Right atrium auricular region (tissue), 2 donors: Measurements from ENCODE around the gene FIG4. TPM values are rescaled to one million over a fixed set of nuclear protein-coding genes. Genes with fewer than 3 reads are reported as not detected.

Experiments
- DNase-seq: peaks from one replicate; pipeline ENCODE4 v3.0.0-alpha.2; 2019; ENCODE audit warnings: low spot score
- H3K27ac ChIP-seq, 2 donors: fragments of 200-600 bp; sonication (generic); 1 replicate in 1 of 2; 2 replicates in 1 of 2; pipeline ENCODE4 v1.5.1; 2016 to 2019
- H3K27me3 ChIP-seq, 2 donors: fragments of 200-600 bp; sonication (generic); one replicate each; pipeline versions ENCODE4 v1.5.1 to v1.6.0; 2017 to 2019
- H3K36me3 ChIP-seq: fragments of 200-600 bp; sonication (generic); one replicate; pipeline ENCODE4 v1.5.1; 2016
- H3K4me1 ChIP-seq, 2 donors: fragments of 200-600 bp; sonication (generic); one replicate each; pipeline versions ENCODE4 v1.5.1 to v1.6.0; 2017 to 2019
- H3K4me3 ChIP-seq, 2 donors: fragments of 200-600 bp; sonication (generic); 1 replicate in 1 of 2; 2 replicates in 1 of 2; pipeline ENCODE4 v1.5.1; 2017 to 2019; ENCODE audit warnings: mild to moderate bottlenecking in 1 of 2, moderate library complexity in 1 of 2
- H3K9me3 ChIP-seq, 2 donors: fragments of 200-600 bp; sonication (generic); one replicate each; pipeline ENCODE4 v1.5.1; 2019
- total RNA-seq, 2 donors: library from RNA; depleted of rRNA; stranded (reverse); fragments of >200 nt; gene quantifications; one replicate each; pipeline ENCODE4 v1.1.0, GENCODE V29; 2016
- TF ChIP-seq, protein P1 (sequence below), 2 donors: fragments of 200-600 bp; sonication (generic); IDR thresholded peaks; one replicate each; pipeline ENCODE4 v1.5.1; 2019; ENCODE audit warnings: antibody characterized with exemption in 2 of 2

Gene FIG4
- total RNA-seq, 2 donors from 2014 or later = 6.2 to 9.6 TPM

DNA sequence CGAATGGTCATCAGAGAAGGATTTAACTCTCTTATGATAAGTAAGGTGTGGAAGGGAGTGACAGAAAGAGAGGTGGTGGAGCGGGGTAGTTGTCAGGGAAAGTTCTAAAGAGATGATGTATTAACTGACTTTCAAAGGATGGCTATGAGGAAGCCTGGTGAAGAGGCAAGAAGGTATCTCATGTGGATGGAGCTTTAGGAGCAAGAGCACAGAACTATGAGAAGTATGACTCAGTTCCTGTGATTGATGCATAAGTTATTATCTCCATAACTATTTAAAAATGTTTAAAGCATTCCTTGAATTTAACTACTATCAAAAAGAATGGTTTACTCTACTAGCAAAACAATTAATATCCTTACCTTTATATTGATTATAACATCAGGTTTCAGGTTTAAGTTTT is 28.9 kb upstream of the FIG4 start:
- no peak overlapping the region for H3K4me3 ChIP-seq
- no peak for DNase-seq
- no peak overlapping the region for H3K27ac ChIP-seq
- H3K4me1 ChIP-seq = no peaks in the 10 kb centered on the region
- no peaks in the 10 kb centered on the region for H3K9me3 ChIP-seq
- no peaks in the 10 kb centered on the region for H3K27me3 ChIP-seq
- no peaks in the 10 kb centered on the region for H3K36me3 ChIP-seq
- TF ChIP-seq, protein P1, sequence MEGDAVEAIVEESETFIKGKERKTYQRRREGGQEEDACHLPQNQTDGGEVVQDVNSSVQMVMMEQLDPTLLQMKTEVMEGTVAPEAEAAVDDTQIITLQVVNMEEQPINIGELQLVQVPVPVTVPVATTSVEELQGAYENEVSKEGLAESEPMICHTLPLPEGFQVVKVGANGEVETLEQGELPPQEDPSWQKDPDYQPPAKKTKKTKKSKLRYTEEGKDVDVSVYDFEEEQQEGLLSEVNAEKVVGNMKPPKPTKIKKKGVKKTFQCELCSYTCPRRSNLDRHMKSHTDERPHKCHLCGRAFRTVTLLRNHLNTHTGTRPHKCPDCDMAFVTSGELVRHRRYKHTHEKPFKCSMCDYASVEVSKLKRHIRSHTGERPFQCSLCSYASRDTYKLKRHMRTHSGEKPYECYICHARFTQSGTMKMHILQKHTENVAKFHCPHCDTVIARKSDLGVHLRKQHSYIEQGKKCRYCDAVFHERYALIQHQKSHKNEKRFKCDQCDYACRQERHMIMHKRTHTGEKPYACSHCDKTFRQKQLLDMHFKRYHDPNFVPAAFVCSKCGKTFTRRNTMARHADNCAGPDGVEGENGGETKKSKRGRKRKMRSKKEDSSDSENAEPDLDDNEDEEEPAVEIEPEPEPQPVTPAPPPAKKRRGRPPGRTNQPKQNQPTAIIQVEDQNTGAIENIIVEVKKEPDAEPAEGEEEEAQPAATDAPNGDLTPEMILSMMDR (IDR thresholded peaks at IDR 0.05) = no peak

DNA sequence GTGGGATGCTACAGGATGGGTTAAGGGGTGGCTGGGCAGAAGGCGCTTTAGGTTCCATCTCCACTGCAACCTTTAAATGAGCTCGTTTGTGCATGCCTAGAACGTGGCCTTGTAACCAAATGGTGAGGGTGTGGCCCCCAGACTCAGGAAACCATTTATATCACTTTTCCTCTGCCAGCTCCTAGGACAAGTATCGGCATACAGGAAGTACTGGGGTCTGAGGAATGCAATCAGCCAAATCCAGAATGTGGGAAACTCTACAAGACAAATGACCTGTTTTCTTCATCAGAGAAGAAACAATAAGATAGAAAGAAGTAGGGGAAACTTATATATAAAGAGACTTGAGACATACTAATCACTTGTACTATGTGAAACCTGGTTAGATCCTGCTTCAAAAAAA is 21.3 kb upstream of the FIG4 start:
- TF ChIP-seq, protein P1 (IDR thresholded peaks at IDR 0.05) = no peak

DNA sequence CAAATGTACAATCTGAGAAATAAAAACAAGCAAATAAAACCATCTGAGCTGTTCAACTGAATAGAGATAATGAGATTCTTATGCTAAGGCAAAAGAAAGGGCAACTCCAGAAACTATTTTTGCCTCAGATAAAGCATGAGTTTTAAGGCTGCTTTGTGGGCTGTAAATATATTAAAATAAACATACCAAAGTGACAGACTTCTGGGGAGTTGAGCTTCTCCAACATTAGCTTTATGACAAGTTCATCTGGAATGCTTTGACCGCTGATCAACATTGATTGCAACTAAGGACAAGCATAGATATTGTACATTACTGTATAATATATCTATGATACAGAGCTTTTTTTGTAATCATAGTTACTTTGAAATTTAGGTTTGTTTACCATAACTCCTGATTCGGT is 19.4 kb upstream of the FIG4 start:
- Histone ChIP-seq H3K9me3 (no peaks in the 10 kb centered on the region), H3K27ac (no peak overlapping the region), H3K27me3 (no peaks in the 10 kb centered on the region), H3K4me1 (no peaks in the 10 kb centered on the region), H3K4me3 (no peak overlapping the region), H3K36me3 (no peaks in the 10 kb centered on the region)
- TF ChIP-seq, protein P1 (IDR thresholded peaks at IDR 0.05) = no peak
- DNase-seq = no peak

More for the DNA sequence above, 21.3 kb upstream of the FIG4 start:
- no peak overlapping the region for H3K27ac ChIP-seq
- no peaks in the 10 kb centered on the region for H3K9me3 ChIP-seq
- no peaks in the 10 kb centered on the region for H3K36me3 ChIP-seq
- H3K4me3 ChIP-seq = no peak overlapping the region
- no peak for DNase-seq
- no peaks in the 10 kb centered on the region for H3K4me1 ChIP-seq
- H3K27me3 ChIP-seq = no peaks in the 10 kb centered on the region

DNA sequence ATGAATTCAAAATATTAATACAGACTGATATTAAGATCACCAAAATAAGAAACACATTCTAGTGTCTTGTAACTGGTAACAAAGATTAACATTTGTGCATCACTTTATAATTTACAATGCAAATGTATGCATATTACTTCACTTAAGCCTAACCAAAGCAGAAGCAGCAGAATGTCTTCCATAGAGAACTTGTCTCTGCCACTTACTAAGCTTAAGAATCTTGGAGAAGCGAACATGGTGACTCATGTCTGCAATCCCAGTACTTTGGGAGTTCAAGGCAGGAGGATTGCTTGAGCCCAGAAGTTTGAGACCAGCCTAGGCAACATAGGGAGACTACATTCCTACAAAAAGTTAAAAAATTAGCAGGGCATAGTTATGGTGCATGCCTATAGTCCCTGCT is 18.9 kb upstream of the FIG4 start:
- Histone ChIP-seq H3K27ac (no peak overlapping the region), H3K4me1 (no peaks in the 10 kb centered on the region), H3K9me3 (no peaks in the 10 kb centered on the region), H3K36me3 (no peaks in the 10 kb centered on the region), H3K27me3 (no peaks in the 10 kb centered on the region), H3K4me3 (no peak overlapping the region)
- DNase-seq = no peak
- TF ChIP-seq, protein P1 (IDR thresholded peaks at IDR 0.05) = no peak

DNA sequence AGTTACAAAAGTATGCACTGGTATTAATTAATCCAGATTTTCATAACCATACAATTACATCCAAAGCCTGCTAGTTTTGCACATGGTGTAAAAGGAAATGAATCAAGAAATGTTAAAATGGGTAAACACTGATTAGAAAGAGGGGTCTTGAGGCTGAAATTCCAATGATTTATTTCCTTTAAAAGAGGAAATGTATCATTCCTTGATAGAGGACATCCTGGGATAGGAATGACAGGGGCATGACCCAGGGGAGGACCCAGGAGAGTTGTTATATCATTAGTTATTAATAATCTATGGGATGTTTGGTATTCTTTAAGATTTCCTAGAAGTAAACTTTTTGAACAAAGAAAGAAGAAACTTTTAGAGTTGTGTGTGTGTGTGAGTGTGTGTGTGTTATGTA is 18.3 kb upstream of the FIG4 start:
- TF ChIP-seq, protein P1 (IDR thresholded peaks at IDR 0.05) = no peak

DNA sequence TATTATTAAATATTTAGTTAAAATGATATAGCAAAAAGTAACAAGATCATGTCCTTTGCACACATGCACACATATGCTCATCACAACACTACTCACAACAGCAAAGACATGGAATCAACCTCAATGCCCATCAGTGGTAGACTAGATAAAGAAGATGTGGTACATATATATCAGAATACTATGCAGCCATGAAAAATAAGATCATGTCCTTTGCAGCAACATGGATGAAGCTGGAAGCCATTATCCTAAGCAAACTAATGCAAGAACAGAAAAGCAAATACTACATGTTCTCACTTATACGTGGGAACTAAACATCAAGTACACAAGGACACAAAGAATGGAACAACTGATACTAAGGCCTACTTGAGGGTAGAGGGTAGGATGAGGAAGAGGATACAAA is 14.4 kb upstream of the FIG4 start:
- Histone ChIP-seq H3K4me3 (no peak overlapping the region), H3K27me3 (no peaks in the 10 kb centered on the region), H3K36me3 (no peaks in the 10 kb centered on the region), H3K4me1 (no peaks in the 10 kb centered on the region), H3K9me3 (no peaks in the 10 kb centered on the region), H3K27ac (no peak overlapping the region)
- DNase-seq = no peak
- TF ChIP-seq, protein P1 (IDR thresholded peaks at IDR 0.05) = no peak

More for the DNA sequence above, 18.3 kb upstream of the FIG4 start:
- no peaks in the 10 kb centered on the region for H3K36me3 ChIP-seq
- no peak overlapping the region for H3K27ac ChIP-seq
- DNase-seq = no peak
- H3K4me3 ChIP-seq = no peak overlapping the region
- H3K9me3 ChIP-seq = no peaks in the 10 kb centered on the region
- no peaks in the 10 kb centered on the region for H3K27me3 ChIP-seq
- no peaks in the 10 kb centered on the region for H3K4me1 ChIP-seq
